HEK293 (cell line): ENCODE data around the gene AKT1.

Source experiments
- CTCF ChIA-PET: fragments of 350-600 bp; formaldehyde crosslinking; extraction: SDS; loops from one replicate; lab custom pipeline; 2021; ENCODE audit warnings: antibody characterized with exemption; lab: Yijun Ruan, JAX
- POLR2A ChIA-PET: fragments of 300-600 bp; formaldehyde crosslinking; extraction: SDS; loops from one replicate; lab custom pipeline; 2020; ENCODE audit warnings: antibody characterized with exemption, inconsistent platforms; lab: Yijun Ruan, JAX
- H3K27ac ChIP-seq: fragments of 200-500 bp; sonication (Bioruptor generic); 2 replicates; pipeline ENCODE4 v1.5.1; 2014; ENCODE audit warnings: low read depth, low read length, control low read depth, inconsistent platforms; ENCODE audit errors: extremely low read depth
- H3K36me3 ChIP-seq, 2 experiments: fragments of 200-500 bp in 1 of 2; sonication (Bioruptor generic) in 1 of 2; 1 replicate in 1 of 2; 2 replicates in 1 of 2; pipeline ENCODE4 v1.5.1; 2014 to 2017; ENCODE audit warnings: inconsistent platforms in 2 of 2, low read length in 2 of 2; ENCODE audit not compliant: control insufficient read depth in 2 of 2, insufficient read depth in 1 of 2
- H3K4me1 ChIP-seq: fragments of 200-500 bp; sonication (Bioruptor generic); 2 replicates; pipeline ENCODE4 v1.5.1; 2014; ENCODE audit warnings: mild to moderate bottlenecking, low read length, inconsistent platforms; ENCODE audit not compliant: control insufficient read depth, insufficient read depth
- H3K4me3 ChIP-seq: 2 replicates; pipeline ENCODE4 v1.5.1; 2011; ENCODE audit warnings: low read depth, mild to moderate bottlenecking, control low read depth, low read length, moderate library complexity
- H3K9me3 ChIP-seq: fragments of 200-500 bp; sonication (Bioruptor generic); 2 replicates; pipeline ENCODE4 v1.5.1; 2014; ENCODE audit warnings: low read depth, low read length, inconsistent platforms; ENCODE audit not compliant: control insufficient read depth, insufficient read depth
- EGR2 ChIP-seq: fragments of 450-650 bp; formaldehyde crosslinking; IDR thresholded peaks from 2 replicates; pipeline ENCODE4 v1.5.1; 2016; ENCODE audit warnings: low read depth, missing biosample characterization, missing genetic modification characterization
- GLI2 ChIP-seq: fragments of 450-650 bp; formaldehyde crosslinking; IDR thresholded peaks from 2 replicates; pipeline ENCODE4; 2017; ENCODE audit warnings: missing biosample characterization, missing genetic modification characterization, low read depth, borderline replicate concordance
- GLIS1 ChIP-seq: fragments of 450-650 bp; formaldehyde crosslinking; IDR thresholded peaks from 2 replicates; pipeline ENCODE4 v1.5.1; 2016; ENCODE audit warnings: missing biosample characterization, missing genetic modification characterization
- PRDM10 ChIP-seq: fragments of 450-650 bp; formaldehyde crosslinking; IDR thresholded peaks from 2 replicates; pipeline ENCODE4 v1.5.1; 2016; ENCODE audit warnings: missing biosample characterization, missing genetic modification characterization
- RBAK ChIP-seq: fragments of 450-650 bp; formaldehyde crosslinking; IDR thresholded peaks from 2 replicates; pipeline ENCODE4 v1.5.1; 2016; ENCODE audit warnings: missing biosample characterization, missing genetic modification characterization
- ZEB2 ChIP-seq: fragments of 450-650 bp; formaldehyde crosslinking; IDR thresholded peaks from 2 replicates; pipeline ENCODE4 v1.5.1; 2016; ENCODE audit warnings: missing biosample characterization, missing genetic modification characterization
- ZFHX2 ChIP-seq: fragments of 450-650 bp; formaldehyde crosslinking; conservative IDR thresholded peaks from 2 replicates; pipeline ENCODE4 v1.5.1; 2016; ENCODE audit warnings: missing biosample characterization, missing genetic modification characterization
- ZNF211 ChIP-seq: fragments of 450-650 bp; formaldehyde crosslinking; IDR thresholded peaks from 2 replicates; pipeline ENCODE4 v1.5.1; 2016; ENCODE audit warnings: low read depth, missing biosample characterization, missing genetic modification characterization
- ZNF214 ChIP-seq: fragments of 450-650 bp; formaldehyde crosslinking; IDR thresholded peaks from 2 replicates; pipeline ENCODE4 v1.5.1; 2017; ENCODE audit warnings: missing biosample characterization, mild to moderate bottlenecking, missing genetic modification characterization, borderline replicate concordance
- ZNF362 ChIP-seq: fragments of 450-650 bp; formaldehyde crosslinking; IDR thresholded peaks from 2 replicates; pipeline ENCODE4 v1.5.1; 2016; ENCODE audit warnings: missing biosample characterization, missing genetic modification characterization
- ZNF37A ChIP-seq: fragments of 450-650 bp; IDR thresholded peaks from 2 replicates; pipeline ENCODE4 v1.5.1; 2018; ENCODE audit warnings: missing biosample characterization, missing genetic modification characterization
- ZNF391 ChIP-seq: fragments of 450-650 bp; formaldehyde crosslinking; IDR thresholded peaks from 2 replicates; pipeline ENCODE4 v1.5.1; 2016; ENCODE audit warnings: low read depth, missing biosample characterization, missing genetic modification characterization, borderline replicate concordance
- ZNF398 ChIP-seq: fragments of 450-650 bp; formaldehyde crosslinking; IDR thresholded peaks from 2 replicates; pipeline ENCODE4 v1.5.1; 2017; ENCODE audit warnings: missing biosample characterization, missing genetic modification characterization
- ZNF404 ChIP-seq: fragments of 450-650 bp; formaldehyde crosslinking; IDR thresholded peaks from 2 replicates; pipeline ENCODE4 v1.5.1; 2017; ENCODE audit warnings: missing biosample characterization, missing genetic modification characterization
- ZNF426 ChIP-seq: fragments of 450-650 bp; formaldehyde crosslinking; IDR thresholded peaks from 2 replicates; pipeline ENCODE4 v1.5.1; 2017; ENCODE audit warnings: missing biosample characterization, missing genetic modification characterization, mild to moderate bottlenecking, inconsistent platforms, moderate library complexity
- ZNF530 ChIP-seq: fragments of 450-650 bp; formaldehyde crosslinking; IDR thresholded peaks from 2 replicates; pipeline ENCODE4 v1.5.1; 2016; ENCODE audit warnings: low read depth, missing biosample characterization, missing genetic modification characterization
- ZNF558 ChIP-seq: fragments of 450-650 bp; formaldehyde crosslinking; IDR thresholded peaks from 2 replicates; pipeline ENCODE4 v1.5.1; 2016; ENCODE audit warnings: missing biosample characterization, missing genetic modification characterization
- ZNF560 ChIP-seq: fragments of 450-650 bp; formaldehyde crosslinking; IDR thresholded peaks from 2 replicates; pipeline ENCODE4 v1.5.1; 2017; ENCODE audit warnings: missing biosample characterization, missing genetic modification characterization, borderline replicate concordance
- ZNF645 ChIP-seq: fragments of 450-650 bp; formaldehyde crosslinking; IDR thresholded peaks from 2 replicates; pipeline ENCODE4; 2016; ENCODE audit warnings: missing biosample characterization, missing genetic modification characterization
- ZNF677 ChIP-seq: fragments of 450-650 bp; IDR thresholded peaks from 2 replicates; pipeline ENCODE4 v1.5.0; 2018; ENCODE audit warnings: missing biosample characterization, mild to moderate bottlenecking, missing genetic modification characterization, moderate library complexity
- ZNF704 ChIP-seq: fragments of 450-650 bp; formaldehyde crosslinking; IDR thresholded peaks from 2 replicates; pipeline ENCODE4 v1.5.1; 2016; ENCODE audit warnings: missing biosample characterization, missing genetic modification characterization
- ZNF707 ChIP-seq: fragments of 450-650 bp; formaldehyde crosslinking; IDR thresholded peaks from 2 replicates; pipeline ENCODE4 v1.5.1; 2016; ENCODE audit warnings: missing biosample characterization, missing genetic modification characterization
- ZNF76 ChIP-seq: fragments of 450-650 bp; formaldehyde crosslinking; IDR thresholded peaks from 2 replicates; pipeline ENCODE4; 2016; ENCODE audit warnings: low read depth, missing biosample characterization, missing genetic modification characterization, borderline replicate concordance
- ZNF768 ChIP-seq: fragments of 450-650 bp; formaldehyde crosslinking; IDR thresholded peaks from 2 replicates; pipeline ENCODE4 v1.5.1; 2018; ENCODE audit warnings: missing biosample characterization, mild to moderate bottlenecking, missing genetic modification characterization
- ZNF791 ChIP-seq: fragments of 450-650 bp; formaldehyde crosslinking; IDR thresholded peaks from 2 replicates; pipeline ENCODE4 v1.5.1; 2016; ENCODE audit warnings: missing biosample characterization, missing genetic modification characterization
- ZNF792 ChIP-seq: fragments of 450-650 bp; formaldehyde crosslinking; IDR thresholded peaks from 2 replicates; pipeline ENCODE4 v1.5.1; 2016; ENCODE audit warnings: missing biosample characterization, missing genetic modification characterization
- ZSCAN23 ChIP-seq: fragments of 450-650 bp; formaldehyde crosslinking; IDR thresholded peaks from 2 replicates; pipeline ENCODE4 v1.5.1; 2016; ENCODE audit warnings: missing biosample characterization, missing genetic modification characterization

Gene AKT1

GRCh38 chr14:104805941-104806624 is 10.5 kb upstream of the AKT1 start (continued):
- no peak for TF ChIP-seq ZNF707 (tag by site-specific recombination)
- TF ChIP-seq, all 188 proteins: peak for 11

GRCh38 chr14:104805326-104805678 is 9.8 kb upstream of the AKT1 start:
- Histone ChIP-seq H3K36me3 (no peaks in the 10 kb centered on the region), H3K4me3 (no peak overlapping the region), H3K4me1 (peaks cover 9% of the 10 kb centered on the region), H3K9me3 (no peaks in the 10 kb centered on the region), H3K27ac (no peak overlapping the region)
- CTCF ChIA-PET = interaction anchor here (0.6 kb wide), 1 partner anchor 25 kb away, joined by 4 read pairs; no protein-coding TSS in a partner anchor
- POLR2A ChIA-PET = no interaction called here
- TF ChIP-seq ZNF677 (no peak), ZNF76 (peak; percentile 52; the same call in 1 of the 2 replicates), ZNF362 (tag by site-specific recombination) (no peak), ZNF391 (tag by site-specific recombination) (no peak), ZNF560 (no peak), ZNF404 (tag by site-specific recombination) (no peak), ZNF707 (tag by site-specific recombination) (no peak), ZNF704 (no peak), ZFHX2 (peak; percentile 87), ZNF558 (tag by site-specific recombination) (no peak), EGR2 (tag by site-specific recombination) (peak; percentile 64), ZNF530 (no peak), PRDM10 (tag by site-specific recombination) (peak; percentile 65), ZNF37A (no peak), ZNF398 (tag by site-specific recombination) (peak; percentile 84), ZSCAN23 (tag by site-specific recombination) (no peak), ZNF426 (tag by site-specific recombination) (no peak), ZNF768 (tag by site-specific recombination) (no peak), ZNF211 (no peak), ZEB2 (tag by site-specific recombination) (peak; percentile 83), ZNF645 (tag by site-specific recombination) (no peak), ZNF792 (tag by site-specific recombination) (no peak), RBAK (no peak), GLI2 (tag by site-specific recombination) (no peak), GLIS1 (peak; percentile 100), ZNF791 (no peak), ZNF214 (tag by site-specific recombination) (no peak)
